HEK293 (cell line): ENCODE data around the gene HUNK.

ENCODE experiments used
- CTCF ChIA-PET: fragments of 350-600 bp; formaldehyde crosslinking; extraction: SDS; loops from one replicate; lab custom pipeline; 2021; ENCODE audit warnings: antibody characterized with exemption; lab: Yijun Ruan, JAX
- POLR2A ChIA-PET: fragments of 300-600 bp; formaldehyde crosslinking; extraction: SDS; loops from one replicate; lab custom pipeline; 2020; ENCODE audit warnings: antibody characterized with exemption, inconsistent platforms; lab: Yijun Ruan, JAX
- H3K27ac ChIP-seq: fragments of 200-500 bp; sonication (Bioruptor generic); 2 replicates; pipeline ENCODE4 v1.5.1; 2014; ENCODE audit warnings: low read depth, low read length, control low read depth, inconsistent platforms; ENCODE audit errors: extremely low read depth
- H3K36me3 ChIP-seq, 2 experiments: fragments of 200-500 bp in 1 of 2; sonication (Bioruptor generic) in 1 of 2; 1 replicate in 1 of 2; 2 replicates in 1 of 2; pipeline ENCODE4 v1.5.1; 2014 to 2017; ENCODE audit warnings: inconsistent platforms in 2 of 2, low read length in 2 of 2; ENCODE audit not compliant: control insufficient read depth in 2 of 2, insufficient read depth in 1 of 2
- H3K4me1 ChIP-seq: fragments of 200-500 bp; sonication (Bioruptor generic); 2 replicates; pipeline ENCODE4 v1.5.1; 2014; ENCODE audit warnings: mild to moderate bottlenecking, low read length, inconsistent platforms; ENCODE audit not compliant: control insufficient read depth, insufficient read depth
- H3K4me3 ChIP-seq: 2 replicates; pipeline ENCODE4 v1.5.1; 2011; ENCODE audit warnings: low read depth, mild to moderate bottlenecking, control low read depth, low read length, moderate library complexity
- H3K9me3 ChIP-seq: fragments of 200-500 bp; sonication (Bioruptor generic); 2 replicates; pipeline ENCODE4 v1.5.1; 2014; ENCODE audit warnings: low read depth, low read length, inconsistent platforms; ENCODE audit not compliant: control insufficient read depth, insufficient read depth
- AEBP2 ChIP-seq: fragments of 450-650 bp; formaldehyde crosslinking; IDR thresholded peaks from 2 replicates; pipeline ENCODE4 v1.5.1; 2016; ENCODE audit warnings: missing biosample characterization, missing genetic modification characterization, borderline replicate concordance
- EGR2 ChIP-seq: fragments of 450-650 bp; formaldehyde crosslinking; IDR thresholded peaks from 2 replicates; pipeline ENCODE4 v1.5.1; 2016; ENCODE audit warnings: low read depth, missing biosample characterization, missing genetic modification characterization
- PBX3 ChIP-seq: sonication (generic); formaldehyde crosslinking; IDR thresholded peaks from 2 replicates; pipeline ENCODE4 v1.8.1; 2022; ENCODE audit warnings: mild to moderate bottlenecking, moderate library complexity, missing genetic modification reagents
- ZBTB1 ChIP-seq: fragments of 450-650 bp; formaldehyde crosslinking; IDR thresholded peaks from 2 replicates; pipeline ENCODE4 v1.5.1; 2016; ENCODE audit warnings: missing biosample characterization, missing genetic modification characterization
- ZNF133 ChIP-seq: fragments of 450-650 bp; formaldehyde crosslinking; IDR thresholded peaks from 2 replicates; pipeline ENCODE4 v1.5.1; 2016; ENCODE audit warnings: missing biosample characterization, missing genetic modification characterization
- ZNF280D ChIP-seq: fragments of 450-650 bp; formaldehyde crosslinking; IDR thresholded peaks from 2 replicates; pipeline ENCODE4 v1.5.1; 2016; ENCODE audit warnings: missing biosample characterization, missing genetic modification characterization
- ZNF350 ChIP-seq: fragments of 450-650 bp; formaldehyde crosslinking; IDR thresholded peaks from 2 replicates; pipeline ENCODE4 v1.5.0; 2017; ENCODE audit warnings: missing biosample characterization, mild to moderate bottlenecking, missing genetic modification characterization
- ZNF521 ChIP-seq: fragments of 450-650 bp; formaldehyde crosslinking; IDR thresholded peaks from 2 replicates; pipeline ENCODE4 v1.5.1; 2017; ENCODE audit warnings: missing biosample characterization, mild to moderate bottlenecking, missing genetic modification characterization
- ZNF555 ChIP-seq: fragments of 450-650 bp; formaldehyde crosslinking; conservative IDR thresholded peaks from 2 replicates; pipeline ENCODE4 v1.5.1; 2017; ENCODE audit warnings: missing biosample characterization, mild to moderate bottlenecking, missing genetic modification characterization, inconsistent platforms
- ZSCAN23 ChIP-seq: fragments of 450-650 bp; formaldehyde crosslinking; IDR thresholded peaks from 2 replicates; pipeline ENCODE4 v1.5.1; 2016; ENCODE audit warnings: missing biosample characterization, missing genetic modification characterization
- TF ChIP-seq, protein P1 (sequence below): fragments of 450-650 bp; formaldehyde crosslinking; IDR thresholded peaks from 2 replicates; pipeline ENCODE4 v1.5.1; 2016; ENCODE audit warnings: missing biosample characterization, missing genetic modification characterization
- TF ChIP-seq, protein P2 (sequence below): fragments of 450-650 bp; formaldehyde crosslinking; optimal IDR thresholded peaks from 2 replicates; pipeline ENCODE3; 2016; ENCODE audit warnings: missing biosample characterization, mild to moderate bottlenecking, missing genetic modification characterization
- TF ChIP-seq, protein P3 (sequence below): fragments of 450-650 bp; formaldehyde crosslinking; IDR thresholded peaks from 2 replicates; pipeline ENCODE4 v1.5.1; 2017; ENCODE audit warnings: missing biosample characterization, missing genetic modification characterization
- TF ChIP-seq, protein P4 (sequence below): fragments of 450-650 bp; formaldehyde crosslinking; IDR thresholded peaks from 2 replicates; pipeline ENCODE4 v1.5.0; 2017; ENCODE audit warnings: missing biosample characterization, missing genetic modification characterization, borderline replicate concordance

Gene HUNK

DNA sequence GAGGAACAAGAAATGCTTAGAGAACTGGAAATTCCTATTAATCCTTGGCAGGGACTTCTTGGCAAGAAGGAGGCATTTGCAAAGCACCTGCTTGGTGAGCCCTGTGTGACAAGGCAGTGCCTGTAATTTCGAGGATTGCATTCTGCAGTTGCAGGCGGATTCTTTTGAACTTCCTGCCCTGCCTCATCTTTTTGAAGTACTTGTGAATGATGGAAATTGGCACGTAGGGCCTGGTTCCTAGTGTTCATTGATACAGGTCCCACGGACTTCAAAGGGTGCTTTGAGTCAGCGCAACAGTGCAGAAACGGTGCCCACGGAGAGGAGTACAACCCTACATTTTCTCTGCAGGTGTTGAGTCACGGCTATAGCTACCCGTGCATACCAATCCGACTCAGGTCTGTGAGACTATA, 6.4 kb downstream of the HUNK start:
- H3K9me3 ChIP-seq: no peaks in the 10 kb centered on the region
- TF ChIP-seq AEBP2 (tag by site-specific recombination): no peak
- TF ChIP-seq, protein P1, sequence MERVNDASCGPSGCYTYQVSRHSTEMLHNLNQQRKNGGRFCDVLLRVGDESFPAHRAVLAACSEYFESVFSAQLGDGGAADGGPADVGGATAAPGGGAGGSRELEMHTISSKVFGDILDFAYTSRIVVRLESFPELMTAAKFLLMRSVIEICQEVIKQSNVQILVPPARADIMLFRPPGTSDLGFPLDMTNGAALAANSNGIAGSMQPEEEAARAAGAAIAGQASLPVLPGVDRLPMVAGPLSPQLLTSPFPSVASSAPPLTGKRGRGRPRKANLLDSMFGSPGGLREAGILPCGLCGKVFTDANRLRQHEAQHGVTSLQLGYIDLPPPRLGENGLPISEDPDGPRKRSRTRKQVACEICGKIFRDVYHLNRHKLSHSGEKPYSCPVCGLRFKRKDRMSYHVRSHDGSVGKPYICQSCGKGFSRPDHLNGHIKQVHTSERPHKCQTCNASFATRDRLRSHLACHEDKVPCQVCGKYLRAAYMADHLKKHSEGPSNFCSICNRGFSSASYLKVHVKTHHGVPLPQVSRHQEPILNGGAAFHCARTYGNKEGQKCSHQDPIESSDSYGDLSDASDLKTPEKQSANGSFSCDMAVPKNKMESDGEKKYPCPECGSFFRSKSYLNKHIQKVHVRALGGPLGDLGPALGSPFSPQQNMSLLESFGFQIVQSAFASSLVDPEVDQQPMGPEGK: no peak
- no peak for TF ChIP-seq ZNF280D (tag by site-specific recombination)
- TF ChIP-seq ZSCAN23 (tag by site-specific recombination): no peak
- TF ChIP-seq PBX3 (CRISPR knock-in tag): no peak
- TF ChIP-seq, protein P2, sequence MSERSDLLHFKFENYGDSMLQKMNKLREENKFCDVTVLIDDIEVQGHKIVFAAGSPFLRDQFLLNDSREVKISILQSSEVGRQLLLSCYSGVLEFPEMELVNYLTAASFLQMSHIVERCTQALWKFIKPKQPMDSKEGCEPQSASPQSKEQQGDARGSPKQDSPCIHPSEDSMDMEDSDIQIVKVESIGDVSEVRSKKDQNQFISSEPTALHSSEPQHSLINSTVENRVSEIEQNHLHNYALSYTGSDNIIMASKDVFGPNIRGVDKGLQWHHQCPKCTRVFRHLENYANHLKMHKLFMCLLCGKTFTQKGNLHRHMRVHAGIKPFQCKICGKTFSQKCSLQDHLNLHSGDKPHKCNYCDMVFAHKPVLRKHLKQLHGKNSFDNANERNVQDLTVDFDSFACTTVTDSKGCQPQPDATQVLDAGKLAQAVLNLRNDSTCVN (tag by site-specific recombination): no peak
- no peak for TF ChIP-seq ZNF350 (tag by site-specific recombination)
- TF ChIP-seq, protein P3, sequence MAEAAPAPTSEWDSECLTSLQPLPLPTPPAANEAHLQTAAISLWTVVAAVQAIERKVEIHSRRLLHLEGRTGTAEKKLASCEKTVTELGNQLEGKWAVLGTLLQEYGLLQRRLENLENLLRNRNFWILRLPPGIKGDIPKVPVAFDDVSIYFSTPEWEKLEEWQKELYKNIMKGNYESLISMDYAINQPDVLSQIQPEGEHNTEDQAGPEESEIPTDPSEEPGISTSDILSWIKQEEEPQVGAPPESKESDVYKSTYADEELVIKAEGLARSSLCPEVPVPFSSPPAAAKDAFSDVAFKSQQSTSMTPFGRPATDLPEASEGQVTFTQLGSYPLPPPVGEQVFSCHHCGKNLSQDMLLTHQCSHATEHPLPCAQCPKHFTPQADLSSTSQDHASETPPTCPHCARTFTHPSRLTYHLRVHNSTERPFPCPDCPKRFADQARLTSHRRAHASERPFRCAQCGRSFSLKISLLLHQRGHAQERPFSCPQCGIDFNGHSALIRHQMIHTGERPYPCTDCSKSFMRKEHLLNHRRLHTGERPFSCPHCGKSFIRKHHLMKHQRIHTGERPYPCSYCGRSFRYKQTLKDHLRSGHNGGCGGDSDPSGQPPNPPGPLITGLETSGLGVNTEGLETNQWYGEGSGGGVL (tag by site-specific recombination): no peak
- no peak for TF ChIP-seq ZNF521 (tag by site-specific recombination)
- no peak for TF ChIP-seq ZNF133
- TF ChIP-seq ZBTB1 (tag by site-specific recombination): no peak
- TF ChIP-seq, protein P4, sequence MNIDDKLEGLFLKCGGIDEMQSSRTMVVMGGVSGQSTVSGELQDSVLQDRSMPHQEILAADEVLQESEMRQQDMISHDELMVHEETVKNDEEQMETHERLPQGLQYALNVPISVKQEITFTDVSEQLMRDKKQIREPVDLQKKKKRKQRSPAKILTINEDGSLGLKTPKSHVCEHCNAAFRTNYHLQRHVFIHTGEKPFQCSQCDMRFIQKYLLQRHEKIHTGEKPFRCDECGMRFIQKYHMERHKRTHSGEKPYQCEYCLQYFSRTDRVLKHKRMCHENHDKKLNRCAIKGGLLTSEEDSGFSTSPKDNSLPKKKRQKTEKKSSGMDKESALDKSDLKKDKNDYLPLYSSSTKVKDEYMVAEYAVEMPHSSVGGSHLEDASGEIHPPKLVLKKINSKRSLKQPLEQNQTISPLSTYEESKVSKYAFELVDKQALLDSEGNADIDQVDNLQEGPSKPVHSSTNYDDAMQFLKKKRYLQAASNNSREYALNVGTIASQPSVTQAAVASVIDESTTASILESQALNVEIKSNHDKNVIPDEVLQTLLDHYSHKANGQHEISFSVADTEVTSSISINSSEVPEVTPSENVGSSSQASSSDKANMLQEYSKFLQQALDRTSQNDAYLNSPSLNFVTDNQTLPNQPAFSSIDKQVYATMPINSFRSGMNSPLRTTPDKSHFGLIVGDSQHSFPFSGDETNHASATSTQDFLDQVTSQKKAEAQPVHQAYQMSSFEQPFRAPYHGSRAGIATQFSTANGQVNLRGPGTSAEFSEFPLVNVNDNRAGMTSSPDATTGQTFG (tag by site-specific recombination): no peak
- no peak for TF ChIP-seq EGR2 (tag by site-specific recombination)
- no peak for TF ChIP-seq ZNF555 (tag by site-specific recombination)
- TF ChIP-seq, all 188 proteins: peak for 0
- Histone ChIP-seq H3K36me3 (no peaks in the 10 kb centered on the region), H3K4me3 (no peak overlapping the region), H3K27ac (no peak overlapping the region), H3K4me1 (peaks cover 3% of the 10 kb centered on the region; the same call in 1 of the 2 replicates)
- POLR2A ChIA-PET: no interaction called here
- CTCF ChIA-PET: interaction anchor here (1.7 kb wide), 1 partner anchor 14 kb away, joined by 5 read pairs; no protein-coding TSS in a partner anchor
